Measurements from ENCODE around the gene H1-8.

H1-8 gene

GRCh38 chr3:129564981-129565644 lies 22.1 kb downstream of the H1-8 start:
- Histone ChIP-seq H3K4me3 (ENCODE audit: low read depth, low read length) (no peak overlapping the region), H3K36me3 (no peaks in the 10 kb centered on the region), H3K9me3 (no peaks in the 10 kb centered on the region), H3K4me1 (peaks cover 20% of the 10 kb centered on the region), H3K27me3 (no peaks in the 10 kb centered on the region)
- DNase-seq: no peak
- TF ChIP-seq CTCF (IDR thresholded peaks at IDR 0.05; ENCODE audit: low read depth, low read length): no peak

GRCh38 chr3:129565902-129566301 lies 22.9 kb downstream of the H1-8 start:
- no peak for TF ChIP-seq CTCF (IDR thresholded peaks at IDR 0.05; ENCODE audit: low read depth, low read length)
- DNase-seq: no peak
- Histone ChIP-seq H3K4me3 (ENCODE audit: low read depth, low read length) (no peak overlapping the region), H3K4me1 (peaks cover 12% of the 10 kb centered on the region), H3K36me3 (peaks cover 4% of the 10 kb centered on the region), H3K9me3 (no peaks in the 10 kb centered on the region), H3K27me3 (no peaks in the 10 kb centered on the region)

- Histone ChIP-seq H3K4me3 (ENCODE audit: low read depth, low read length) (no peak overlapping the region), H3K9me3 (no peaks in the 10 kb centered on the region), H3K27me3 (no peaks in the 10 kb centered on the region), H3K4me1 (peaks cover 8% of the 10 kb centered on the region; the same call in 1 of the 2 replicates), H3K36me3 (peaks cover 4% of the 10 kb centered on the region)
- TF ChIP-seq CTCF (IDR thresholded peaks at IDR 0.05; ENCODE audit: low read depth, low read length): no peak
- DNase-seq: no peak
Measured at GRCh38 chr3:129567176-129567705, 24.3 kb downstream of the H1-8 start.

- H3K27me3 ChIP-seq: no peaks in the 10 kb centered on the region
- H3K36me3 ChIP-seq: peaks cover 4% of the 10 kb centered on the region
- TF ChIP-seq CTCF (IDR thresholded peaks at IDR 0.05; ENCODE audit: low read depth, low read length): no peak
- H3K9me3 ChIP-seq: no peaks in the 10 kb centered on the region
- H3K4me3 ChIP-seq (ENCODE audit: low read depth, low read length): no peak overlapping the region
- DNase-seq: no peak
- peaks cover 8% of the 10 kb centered on the region; the same call in 1 of the 2 replicates for H3K4me1 ChIP-seq
Measured at GRCh38 chr3:129567939-129568338, 25.0 kb downstream of the H1-8 start.

GRCh38 chr3:129569856-129570255 lies 26.9 kb downstream of the H1-8 start:
- H3K4me3 ChIP-seq (ENCODE audit: low read depth, low read length): no peak overlapping the region
- H3K27me3 ChIP-seq: no peaks in the 10 kb centered on the region
- 0 out of 2 replicates have a peak, but pooled peaks cover 3% of the 10 kb centered on the region for H3K4me1 ChIP-seq
- no peak for DNase-seq
- no peak for TF ChIP-seq CTCF (IDR thresholded peaks at IDR 0.05; ENCODE audit: low read depth, low read length)
- H3K36me3 ChIP-seq: peaks cover 4% of the 10 kb centered on the region
- no peaks in the 10 kb centered on the region for H3K9me3 ChIP-seq
